Activated T-helper 1 cell treated with anti-CD3 and anti-CD28 coated beads, Interleukin-12 subunit alpha, Interleukin-12 subunit beta, Interleukin-2, Interleukin-4 antibody, amounts not matched to agents 30 ng/mL and 10 ng/mL and 1 ng/mL, durations not matched to agents 14 hours and 24 hours and 36 hours (primary cell): Measurements from ENCODE around the gene TMA7. TPM values are rescaled to one million over a fixed set of nuclear protein-coding genes. Genes with fewer than 3 reads are reported as not detected.

Experiments used
- DNase-seq: peaks from one replicate; pipeline ENCODE4 v3.0.0; 2021; ENCODE audit warnings: low spot score
- H3K27ac Mint-ChIP-seq: one replicate; pipeline ENCODE4 v1.8.0; 2021; ENCODE audit warnings: mild to moderate bottlenecking, mixed read lengths
- H3K27me3 Mint-ChIP-seq: one replicate; pipeline ENCODE4 v1.8.0; 2022; ENCODE audit warnings: mild to moderate bottlenecking, moderate library complexity, mixed read lengths; ENCODE audit not compliant: insufficient read depth
- H3K36me3 Mint-ChIP-seq: one replicate; pipeline ENCODE4 v1.8.0; 2021; ENCODE audit warnings: low read depth, mixed read lengths
- H3K4me1 Mint-ChIP-seq: one replicate; pipeline ENCODE4 v1.8.0; 2021; ENCODE audit warnings: low read depth, mixed read lengths
- H3K4me3 Mint-ChIP-seq: one replicate; pipeline ENCODE4 v1.8.0; 2021; ENCODE audit warnings: mild to moderate bottlenecking, moderate library complexity, mixed read lengths
- H3K9me3 Mint-ChIP-seq: one replicate; pipeline ENCODE4 v1.8.0; 2021; ENCODE audit warnings: mixed read lengths
- intact Hi-C: fragments of 100-400 bp; cut with micrococcal nuclease; formaldehyde crosslinking; loops from one replicate; pipeline ENCODE4 v1.15.1; 2024
- total RNA-seq: library from RNA; stranded (reverse); gene quantifications from 2 replicates; pipeline ENCODE4 v1.2.3, GENCODE V29; 2022

The TMA7 gene
- total RNA-seq, 1 donor from 2014 or later, result 262 TPM

GRCh38 chr3:48429317-48429959, 10.6 kb upstream of the TMA7 start:
- intact Hi-C loops, result no loop called here

GRCh38 chr3:48429960-48430707, 9.9 kb upstream of the TMA7 start, which contains the start of gene PLXNB1:
Gene PLXNB1 (minus strand): TSS chr3:48430086. CDS start chr3:48424611, 5,475 bp downstream.
- Mint-ChIP-seq H3K36me3 (peaks cover 13% of the 10 kb centered on the region), H3K27me3 (peaks cover 16% of the 10 kb centered on the region), H3K4me1 (peaks cover 20% of the 10 kb centered on the region), H3K9me3 (no peaks in the 10 kb centered on the region), H3K4me3 (peak within 1 kb of the TSS; percentile 83), H3K27ac (peak within 1 kb of the TSS; percentile 44)
- DNase-seq, result no peak
- intact Hi-C loops, result loop anchor here (1.0 kb wide), 1 partner anchor 10 kb away; the partner anchor contains the start of genes CCDC51 and TMA7

More at GRCh38 chr3:48429317-48429959, 10.6 kb upstream of the TMA7 start:
- peaks cover 13% of the 10 kb centered on the region for H3K36me3 Mint-ChIP-seq
- peaks cover 16% of the 10 kb centered on the region for H3K27me3 Mint-ChIP-seq
- H3K4me1 Mint-ChIP-seq, result peaks cover 20% of the 10 kb centered on the region
- DNase-seq, result peak; percentile 50
- H3K27ac Mint-ChIP-seq, result no peak overlapping the region
- no peaks in the 10 kb centered on the region for H3K9me3 Mint-ChIP-seq
- H3K4me3 Mint-ChIP-seq, result peak overlapping the region; percentile 83

- DNase-seq, result no peak
- intact Hi-C loops, result loop anchor here (1.0 kb wide), 1 partner anchor 10 kb away; the partner anchor contains the start of genes CCDC51 and TMA7
- peaks cover 20% of the 10 kb centered on the region for H3K4me1 Mint-ChIP-seq
- peaks cover 13% of the 10 kb centered on the region for H3K36me3 Mint-ChIP-seq
- peaks cover 16% of the 10 kb centered on the region for H3K27me3 Mint-ChIP-seq
- H3K27ac Mint-ChIP-seq, result peak overlapping the region; percentile 31
- peak overlapping the region; percentile 83 for H3K4me3 Mint-ChIP-seq
- no peaks in the 10 kb centered on the region for H3K9me3 Mint-ChIP-seq
Measured at GRCh38 chr3:48430708-48431101, 9.4 kb upstream of the TMA7 start.

- Mint-ChIP-seq H3K4me3 (peak overlapping the region; percentile 83), H3K27me3 (peaks cover 16% of the 10 kb centered on the region), H3K27ac (peak overlapping the region; percentile 5), H3K9me3 (no peaks in the 10 kb centered on the region), H3K4me1 (peaks cover 20% of the 10 kb centered on the region), H3K36me3 (peaks cover 13% of the 10 kb centered on the region)
- no peak for DNase-seq
- intact Hi-C loops, result no loop called here
Measured at GRCh38 chr3:48431224-48432029, 8.6 kb upstream of the TMA7 start.

- DNase-seq, result no peak
- H3K4me3 Mint-ChIP-seq, result peak overlapping the region; percentile 8
- peaks cover 13% of the 10 kb centered on the region for H3K36me3 Mint-ChIP-seq
- H3K27ac Mint-ChIP-seq, result no peak overlapping the region
- peaks cover 7% of the 10 kb centered on the region for H3K27me3 Mint-ChIP-seq
- no peaks in the 10 kb centered on the region for H3K9me3 Mint-ChIP-seq
- intact Hi-C loops, result no loop called here
- H3K4me1 Mint-ChIP-seq, result peaks cover 20% of the 10 kb centered on the region
Measured at GRCh38 chr3:48432411-48433371, 7.4 kb upstream of the TMA7 start.

GRCh38 chr3:48433472-48434118, 6.5 kb upstream of the TMA7 start:
- Mint-ChIP-seq H3K36me3 (peaks cover 13% of the 10 kb centered on the region), H3K27ac (no peak overlapping the region), H3K4me3 (no peak overlapping the region), H3K9me3 (no peaks in the 10 kb centered on the region), H3K27me3 (no peaks in the 10 kb centered on the region), H3K4me1 (peaks cover 26% of the 10 kb centered on the region)
- intact Hi-C loops, result no loop called here
- no peak for DNase-seq

- Mint-ChIP-seq H3K36me3 (peaks cover 14% of the 10 kb centered on the region), H3K9me3 (no peaks in the 10 kb centered on the region), H3K27me3 (no peaks in the 10 kb centered on the region), H3K27ac (no peak overlapping the region), H3K4me1 (peaks cover 34% of the 10 kb centered on the region), H3K4me3 (no peak overlapping the region)
- DNase-seq, result no peak
- intact Hi-C loops, result loop anchor here (5.0 kb wide), 1 partner anchor 38 kb away; no protein-coding TSS in a partner anchor
Measured at GRCh38 chr3:48434591-48435222, 5.3 kb upstream of the TMA7 start.

GRCh38 chr3:48435223-48435595, 4.8 kb upstream of the TMA7 start:
- intact Hi-C loops, result loop anchor here (5.0 kb wide), 1 partner anchor 37 kb away; no protein-coding TSS in a partner anchor
- no peaks in the 10 kb centered on the region for H3K27me3 Mint-ChIP-seq
- no peak overlapping the region for H3K27ac Mint-ChIP-seq
- no peak overlapping the region for H3K4me3 Mint-ChIP-seq
- DNase-seq, result no peak
- peaks cover 19% of the 10 kb centered on the region for H3K36me3 Mint-ChIP-seq
- H3K9me3 Mint-ChIP-seq, result no peaks in the 10 kb centered on the region
- H3K4me1 Mint-ChIP-seq, result peaks cover 34% of the 10 kb centered on the region

- H3K9me3 Mint-ChIP-seq, result no peaks in the 10 kb centered on the region
- intact Hi-C loops, result loop anchor here (1.0 to 5.0 kb wide), 7 partner anchors 10 to 242 kb away; partner anchors contain the start of genes ATRIP and ZNF589
- peak; percentile 80 for DNase-seq
- H3K36me3 Mint-ChIP-seq, result peaks cover 19% of the 10 kb centered on the region
- H3K4me1 Mint-ChIP-seq, result peaks cover 26% of the 10 kb centered on the region
- H3K27ac Mint-ChIP-seq, result no peak overlapping the region
- H3K27me3 Mint-ChIP-seq, result no peaks in the 10 kb centered on the region
- H3K4me3 Mint-ChIP-seq, result no peak overlapping the region
Measured at GRCh38 chr3:48435774-48436476, 4.1 kb upstream of the TMA7 start.

- no peaks in the 10 kb centered on the region for H3K9me3 Mint-ChIP-seq
- H3K27me3 Mint-ChIP-seq, result no peaks in the 10 kb centered on the region
- DNase-seq, result no peak
- no peak overlapping the region for H3K27ac Mint-ChIP-seq
- no peak overlapping the region for H3K4me3 Mint-ChIP-seq
- peaks cover 20% of the 10 kb centered on the region for H3K36me3 Mint-ChIP-seq
- H3K4me1 Mint-ChIP-seq, result peaks cover 22% of the 10 kb centered on the region
- intact Hi-C loops, result loop anchor here (1.0 to 5.0 kb wide), 7 partner anchors 10 to 242 kb away; partner anchors contain the start of genes ATRIP and ZNF589
Measured at GRCh38 chr3:48436477-48436787, 3.6 kb upstream of the TMA7 start.

GRCh38 chr3:48436855-48437254, 3.2 kb upstream of the TMA7 start:
- Mint-ChIP-seq H3K9me3 (no peaks in the 10 kb centered on the region), H3K27me3 (no peaks in the 10 kb centered on the region), H3K4me3 (no peak overlapping the region), H3K4me1 (peaks cover 22% of the 10 kb centered on the region), H3K36me3 (peaks cover 20% of the 10 kb centered on the region), H3K27ac (no peak overlapping the region)
- DNase-seq, result no peak
- intact Hi-C loops, result loop anchor here (1.0 to 5.0 kb wide), 7 partner anchors 9 to 243 kb away; partner anchors contain the start of genes ATRIP and ZNF589
